GM19372 (cell line): ENCODE results near the gene UBA7.
"Not testable (repeated sequence)": the region's sequence is repeated elsewhere in the genome, so short reads cannot be mapped to it uniquely, and the experiment has no call there.

Experiments used
- ATAC-seq: cut with Tn5 transposase; IDR thresholded peaks from one replicate; pipeline ENCODE4 v1.9.1; 2021; ENCODE audit warnings: mild to moderate bottlenecking, low read depth, moderate library complexity; ENCODE audit not compliant: unreplicated experiment

Gene UBA7, protein sequence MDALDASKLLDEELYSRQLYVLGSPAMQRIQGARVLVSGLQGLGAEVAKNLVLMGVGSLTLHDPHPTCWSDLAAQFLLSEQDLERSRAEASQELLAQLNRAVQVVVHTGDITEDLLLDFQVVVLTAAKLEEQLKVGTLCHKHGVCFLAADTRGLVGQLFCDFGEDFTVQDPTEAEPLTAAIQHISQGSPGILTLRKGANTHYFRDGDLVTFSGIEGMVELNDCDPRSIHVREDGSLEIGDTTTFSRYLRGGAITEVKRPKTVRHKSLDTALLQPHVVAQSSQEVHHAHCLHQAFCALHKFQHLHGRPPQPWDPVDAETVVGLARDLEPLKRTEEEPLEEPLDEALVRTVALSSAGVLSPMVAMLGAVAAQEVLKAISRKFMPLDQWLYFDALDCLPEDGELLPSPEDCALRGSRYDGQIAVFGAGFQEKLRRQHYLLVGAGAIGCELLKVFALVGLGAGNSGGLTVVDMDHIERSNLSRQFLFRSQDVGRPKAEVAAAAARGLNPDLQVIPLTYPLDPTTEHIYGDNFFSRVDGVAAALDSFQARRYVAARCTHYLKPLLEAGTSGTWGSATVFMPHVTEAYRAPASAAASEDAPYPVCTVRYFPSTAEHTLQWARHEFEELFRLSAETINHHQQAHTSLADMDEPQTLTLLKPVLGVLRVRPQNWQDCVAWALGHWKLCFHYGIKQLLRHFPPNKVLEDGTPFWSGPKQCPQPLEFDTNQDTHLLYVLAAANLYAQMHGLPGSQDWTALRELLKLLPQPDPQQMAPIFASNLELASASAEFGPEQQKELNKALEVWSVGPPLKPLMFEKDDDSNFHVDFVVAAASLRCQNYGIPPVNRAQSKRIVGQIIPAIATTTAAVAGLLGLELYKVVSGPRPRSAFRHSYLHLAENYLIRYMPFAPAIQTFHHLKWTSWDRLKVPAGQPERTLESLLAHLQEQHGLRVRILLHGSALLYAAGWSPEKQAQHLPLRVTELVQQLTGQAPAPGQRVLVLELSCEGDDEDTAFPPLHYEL

DNA sequence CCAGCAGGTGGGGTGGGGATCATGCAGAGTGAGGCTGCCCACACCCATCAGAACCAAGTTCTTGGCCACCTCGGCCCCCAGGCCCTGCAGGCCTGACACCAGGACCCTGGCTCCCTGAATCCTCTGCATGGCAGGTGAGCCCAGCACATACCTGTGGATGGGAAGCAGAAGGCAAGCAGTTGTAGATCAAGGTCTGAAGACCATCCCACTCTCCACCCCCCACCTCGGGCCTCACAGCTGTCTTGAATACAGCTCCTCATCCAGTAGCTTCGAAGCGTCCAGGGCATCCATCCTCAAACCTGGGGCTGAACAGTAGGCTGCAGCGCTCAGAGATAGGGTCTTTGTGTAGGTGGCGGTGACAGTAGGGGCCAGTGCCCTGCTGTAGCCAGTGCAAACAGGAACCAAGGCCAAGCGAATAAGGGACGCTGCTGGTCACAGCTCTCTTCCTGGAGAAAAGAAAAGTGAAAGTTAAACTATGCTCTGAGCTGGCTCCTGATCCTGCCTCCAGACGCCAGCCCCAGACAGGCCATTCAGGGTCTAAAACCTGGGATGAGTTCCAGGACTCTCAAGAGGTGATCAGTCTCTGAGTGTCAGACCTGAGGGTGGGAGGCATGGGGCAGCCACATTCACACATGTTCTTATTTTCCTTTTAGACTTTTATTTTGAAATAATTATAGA lies at the start of gene UBA7:
UBA7 (minus strand) TSS at position 457 of the 678 bp plus-strand sequence; CDS start at position 291, 166 bp downstream.
- ATAC-seq = no peak

DNA sequence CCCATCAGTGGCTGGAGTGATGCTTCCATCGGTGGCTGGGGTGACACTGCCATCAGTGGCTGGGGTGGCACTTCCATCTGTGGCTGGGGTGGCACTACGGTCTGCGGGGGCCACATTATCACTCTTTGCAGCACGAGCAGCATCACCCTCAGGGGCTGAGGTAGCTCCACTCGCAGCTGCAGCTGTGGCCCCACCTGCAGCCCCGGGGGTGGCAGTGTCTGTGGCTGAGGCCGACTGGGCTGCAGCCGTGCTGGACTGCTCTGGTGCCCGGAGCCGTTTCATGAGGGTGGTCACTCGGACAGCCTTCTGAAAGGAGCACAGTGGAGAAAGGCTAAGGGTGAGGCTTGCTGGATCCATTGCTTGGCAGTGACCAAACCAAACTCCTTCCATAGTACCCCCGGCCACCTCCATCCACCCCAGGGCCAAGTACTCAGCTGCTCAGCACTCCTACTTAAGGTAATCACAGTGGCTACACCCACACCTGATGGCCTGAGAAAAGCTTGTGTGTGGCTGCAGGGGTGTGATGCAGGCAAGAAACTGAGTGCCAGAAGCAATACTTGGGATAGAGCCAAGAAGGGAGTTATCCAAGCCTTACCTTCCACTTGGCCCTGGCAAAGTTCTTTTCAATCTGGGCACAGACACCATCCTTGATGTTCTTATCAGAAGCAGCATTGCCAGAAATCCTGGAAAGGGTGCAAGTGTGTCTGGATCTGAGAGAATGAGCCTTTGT lies 46.0 kb upstream of the UBA7 start:
- no peak for ATAC-seq

DNA sequence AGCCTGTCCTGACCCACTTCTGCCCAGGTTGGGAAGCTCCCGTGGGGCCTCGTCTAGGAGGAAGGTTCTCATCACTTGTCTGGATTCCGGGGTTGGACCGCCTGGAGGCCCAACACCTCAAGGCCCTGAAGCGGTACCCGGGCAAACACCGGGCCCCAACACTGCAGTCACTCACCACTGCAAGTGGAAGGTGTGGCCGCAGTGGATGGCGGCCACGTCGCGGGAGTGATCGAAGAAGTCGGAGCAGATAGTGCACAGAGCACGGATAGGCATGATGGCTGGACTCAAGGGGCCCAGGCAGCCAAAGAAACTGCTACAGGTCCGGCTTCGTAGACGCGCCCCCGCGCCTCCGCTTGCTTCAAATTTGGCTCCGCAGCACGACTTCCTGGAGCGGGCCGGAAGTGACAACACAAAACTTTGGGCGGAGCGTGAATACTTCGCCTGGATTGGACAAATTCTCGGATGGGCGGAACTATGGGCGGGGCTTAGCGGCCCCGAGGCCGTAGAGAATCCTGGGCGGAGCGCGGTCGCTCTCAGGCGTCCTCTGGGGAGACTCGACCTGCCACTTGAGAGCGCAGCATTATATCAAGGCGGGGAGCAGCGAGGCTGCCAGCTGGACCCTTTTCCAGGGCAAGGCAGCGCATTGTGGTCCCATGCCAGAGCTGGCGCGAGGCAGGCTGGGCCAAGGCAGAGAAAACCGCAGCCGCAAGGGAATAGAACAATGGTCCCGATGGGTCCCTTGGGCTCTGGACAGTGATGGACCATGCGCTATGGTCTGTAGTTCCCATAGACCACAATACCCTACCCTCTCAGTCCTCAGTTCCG lies 42.6 kb upstream of the UBA7 start, which contains the start of gene TRAIP:
TRAIP (minus strand) TSS at position 384 of the 825 bp plus-strand sequence; CDS start at position 273, 111 bp downstream.
- peak; percentile 96 for ATAC-seq

DNA sequence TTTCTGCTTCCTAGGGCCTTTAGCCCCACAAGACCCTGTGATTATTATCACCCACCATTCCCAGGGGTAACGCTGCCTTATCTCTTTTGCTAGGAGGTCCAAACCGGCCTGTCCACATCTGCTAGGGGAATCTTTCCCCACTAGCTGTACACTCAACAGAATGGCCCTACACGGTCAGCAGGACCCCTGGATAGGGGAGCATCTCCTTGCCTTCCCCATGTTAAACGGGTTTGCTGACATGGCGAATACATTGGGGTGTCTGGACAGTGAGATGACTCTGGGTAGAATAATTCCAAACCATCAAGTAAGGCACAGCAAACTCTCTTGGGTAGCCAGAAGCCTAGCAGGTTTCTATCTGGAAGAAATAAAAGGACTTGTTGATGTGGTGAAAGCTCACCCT lies 41.9 kb upstream of the UBA7 start:
- ATAC-seq = no peak

DNA sequence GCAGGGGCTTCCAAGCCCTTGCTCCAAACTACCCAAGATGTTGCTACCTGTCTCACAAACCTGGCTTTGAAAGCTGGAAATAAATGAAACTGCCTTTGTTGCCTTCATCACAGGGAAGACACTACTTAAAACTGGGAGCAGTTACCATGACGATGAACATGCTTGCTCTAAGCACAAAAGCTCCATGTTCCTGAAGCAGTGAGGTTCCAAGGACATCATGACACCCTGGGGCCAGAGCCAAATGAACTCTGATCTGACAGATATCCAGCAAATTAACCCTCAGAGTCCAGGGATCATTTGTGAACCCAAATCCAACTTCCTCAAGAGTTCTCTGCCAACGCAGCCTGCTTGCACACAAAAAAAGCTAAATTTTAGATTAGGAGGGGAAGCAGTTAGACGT lies 31.9 kb upstream of the UBA7 start:
- ATAC-seq = no peak

DNA sequence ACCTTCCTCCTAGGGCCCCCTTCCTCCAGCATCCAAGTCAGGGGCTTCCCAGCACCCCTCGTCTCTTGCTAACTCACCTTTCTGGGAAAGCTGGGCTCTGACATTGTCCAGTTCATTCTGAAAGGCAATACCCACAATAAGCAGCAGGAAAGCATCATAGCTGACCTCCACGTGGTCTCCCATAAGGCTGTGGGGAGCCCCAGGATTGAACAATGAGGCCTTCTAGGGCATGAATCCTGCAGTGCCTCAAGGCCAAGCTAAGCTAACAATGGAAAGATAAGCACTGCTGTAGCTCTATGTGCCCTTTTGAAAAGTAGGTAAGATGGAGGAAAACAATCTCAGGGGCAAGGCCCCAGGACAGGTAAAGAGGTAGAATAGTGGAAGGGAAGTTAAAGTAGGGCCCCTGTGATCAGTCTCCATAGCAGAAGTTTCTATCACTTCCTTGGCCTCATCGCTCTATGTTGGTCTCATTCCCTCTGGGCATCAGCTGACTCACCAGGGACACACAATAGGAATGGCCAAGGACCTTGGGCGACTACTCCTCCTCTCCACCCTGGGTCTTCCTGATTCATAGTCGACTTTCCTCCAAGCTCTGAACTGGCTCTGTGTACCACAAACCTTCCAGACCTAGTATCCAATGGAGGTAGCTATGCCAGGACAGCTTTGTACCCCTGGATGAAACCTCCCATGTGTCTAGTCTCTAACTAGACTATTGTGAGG lies 30.9 kb upstream of the UBA7 start:
- no peak for ATAC-seq

DNA sequence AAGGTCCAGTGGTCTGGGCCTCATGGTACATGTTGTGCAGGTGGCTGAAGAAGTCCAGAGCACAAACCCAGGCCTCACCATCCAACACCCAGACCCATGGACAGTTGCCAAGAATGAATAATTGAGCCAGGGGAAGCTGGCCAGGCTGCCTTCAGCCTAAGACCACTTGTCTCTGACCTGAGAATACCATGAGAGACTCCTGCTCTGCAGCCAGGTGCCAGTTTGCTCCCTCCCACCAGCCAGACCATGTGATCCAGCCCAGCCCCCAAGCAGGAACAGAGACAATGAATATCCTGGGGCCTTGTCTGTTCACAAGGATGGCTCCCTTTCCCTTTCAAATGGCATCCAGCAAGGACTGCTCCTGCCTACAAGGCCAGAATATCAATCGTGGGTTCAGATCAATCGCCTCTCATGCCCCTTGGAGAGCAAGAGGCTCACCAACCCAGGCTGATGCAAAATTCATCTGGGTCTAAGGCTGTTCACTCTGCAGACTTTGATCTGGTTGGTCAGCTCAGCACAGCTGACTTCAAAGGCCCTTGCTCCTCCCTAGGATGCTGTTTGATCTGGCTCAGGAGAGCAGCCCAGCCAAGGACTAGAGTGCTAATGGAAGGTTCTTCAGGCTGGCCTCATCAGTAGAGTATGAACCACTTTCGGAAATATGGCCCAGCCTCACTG lies 29.2 kb upstream of the UBA7 start:
- no peak for ATAC-seq

DNA sequence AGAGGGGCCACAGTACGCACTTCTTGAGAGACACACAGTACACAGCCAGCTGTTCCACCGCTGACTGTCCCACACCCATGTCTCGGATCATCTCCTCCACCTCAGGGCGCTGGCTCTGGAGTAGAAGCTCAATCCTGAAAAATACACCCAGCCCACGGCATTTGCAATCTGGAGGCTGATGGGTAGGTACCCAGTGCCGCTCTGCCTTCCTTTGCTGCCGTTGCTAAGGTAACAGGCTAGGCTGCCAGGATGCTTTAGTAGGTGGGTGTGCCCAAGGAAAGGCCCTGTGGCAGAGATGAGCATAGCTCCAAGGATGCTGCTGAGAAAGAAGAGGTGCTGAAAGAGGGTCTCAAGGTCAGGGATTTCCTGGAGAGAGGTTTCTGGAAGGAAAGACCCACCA lies 28.1 kb upstream of the UBA7 start:
- no peak for ATAC-seq

DNA sequence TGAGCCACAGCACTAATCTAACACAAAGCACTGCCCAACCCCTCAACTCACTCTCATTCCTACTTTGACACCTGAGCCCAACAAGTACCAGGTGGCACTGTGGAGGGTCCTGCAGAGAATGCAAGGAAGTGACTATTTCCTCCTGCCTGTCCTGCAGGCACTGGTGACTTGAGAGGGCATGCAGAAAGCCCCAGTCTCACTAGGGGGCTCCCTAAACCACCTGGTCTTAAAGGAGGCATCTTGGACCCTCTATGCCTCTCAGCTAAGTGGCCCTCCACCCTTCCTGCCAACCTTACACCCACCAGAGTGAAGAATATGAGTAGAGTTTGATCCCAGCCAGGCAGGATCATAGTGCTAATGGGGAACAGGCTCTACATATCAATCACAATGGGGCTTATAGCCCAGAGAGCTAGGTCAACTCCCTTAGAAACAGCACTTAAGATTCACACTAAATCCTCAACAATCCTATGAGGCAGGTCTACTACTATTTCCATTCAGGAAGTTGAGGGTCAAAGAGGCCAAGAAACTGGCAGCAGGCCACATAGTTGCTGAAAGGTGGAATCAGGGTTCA lies 27.5 kb upstream of the UBA7 start:
- no peak for ATAC-seq

DNA sequence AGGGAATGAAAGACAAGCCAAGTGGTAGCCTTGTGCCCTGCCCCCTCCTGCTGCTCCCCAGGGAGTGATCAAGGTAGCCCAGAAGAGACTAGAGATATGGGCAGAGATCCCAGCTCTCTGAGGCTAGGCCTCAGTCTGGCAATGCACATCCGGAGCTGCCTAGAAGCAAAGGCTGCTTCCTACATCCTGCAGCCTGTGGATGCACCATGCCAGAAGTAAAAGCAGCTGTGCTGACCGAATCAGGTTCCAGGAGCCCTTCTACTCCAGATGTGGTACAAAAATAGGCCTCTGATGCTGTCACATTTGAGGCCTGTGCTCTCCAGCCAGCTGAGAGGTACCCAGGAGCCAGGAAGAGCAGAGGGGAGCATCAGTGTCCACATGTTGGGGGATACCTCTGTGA lies 26.6 kb upstream of the UBA7 start:
- ATAC-seq = no peak

DNA sequence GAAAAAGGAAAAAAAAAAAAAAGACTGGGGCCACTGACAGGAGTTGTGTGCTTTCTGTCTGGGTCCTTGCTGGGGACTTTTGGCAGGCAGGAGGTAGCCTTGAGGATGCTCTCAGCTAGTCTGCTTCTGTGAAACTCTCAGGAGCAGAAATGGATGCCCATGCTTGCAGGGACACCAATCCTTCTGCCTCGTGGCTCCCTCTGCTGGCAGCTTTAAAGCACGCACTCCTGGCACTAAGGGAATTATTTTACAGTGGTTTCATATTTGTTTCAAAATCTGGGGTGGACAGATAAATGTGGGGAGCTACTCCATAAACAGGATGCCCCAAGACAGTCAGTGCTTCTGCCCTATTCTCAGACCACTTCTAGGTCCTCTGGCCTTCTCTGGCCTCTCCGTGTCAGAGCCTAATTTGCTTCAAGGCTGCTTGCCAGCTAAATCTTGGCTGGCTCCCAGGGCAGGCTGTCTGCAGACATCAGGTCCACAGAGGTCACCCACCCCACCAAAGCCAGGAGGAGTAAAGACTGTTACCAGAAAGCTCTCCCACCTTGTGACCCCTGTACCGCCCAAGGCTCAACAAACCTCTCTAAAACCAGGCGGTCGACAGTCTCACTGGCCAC lies 25.5 kb upstream of the UBA7 start:
- ATAC-seq = no peak

DNA sequence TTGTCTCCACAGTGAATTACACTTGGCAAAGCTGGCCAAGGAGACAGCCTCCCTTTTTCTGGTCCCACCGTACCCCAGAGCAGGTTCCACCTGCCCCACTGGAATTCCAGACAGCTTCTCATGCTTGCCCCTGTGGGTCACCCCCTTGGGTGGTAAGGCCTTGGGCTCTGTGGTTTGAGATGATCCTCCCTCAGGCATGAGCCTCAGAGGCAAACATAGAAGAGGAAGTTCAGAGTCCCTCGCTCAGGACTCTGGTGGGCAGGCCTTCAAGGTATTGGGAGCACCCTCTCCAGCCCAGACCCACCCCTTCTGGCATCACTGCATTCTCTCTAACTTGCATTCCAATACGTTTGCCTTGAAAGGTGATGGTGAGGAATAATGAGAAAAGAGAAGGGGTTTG lies 17.6 kb upstream of the UBA7 start:
- no peak for ATAC-seq

DNA sequence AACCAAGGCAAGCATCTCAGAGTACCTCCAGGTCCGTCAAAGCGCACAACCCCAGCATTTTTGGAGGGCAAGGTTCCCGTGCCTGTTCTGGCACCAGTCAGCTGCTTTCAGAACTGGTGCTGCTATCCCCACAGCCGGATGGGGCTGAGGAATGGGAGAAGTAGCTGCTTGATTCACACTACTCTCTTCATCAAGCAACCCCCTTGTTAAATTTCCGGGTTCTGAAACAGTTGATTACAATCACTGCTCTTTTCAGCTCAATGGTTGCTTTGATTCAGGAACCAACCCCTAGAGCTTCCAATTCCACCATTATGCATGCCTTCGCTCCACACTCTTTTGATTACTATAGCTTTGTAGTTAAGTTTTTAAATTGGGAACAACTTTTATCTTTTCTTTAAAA lies 12.3 kb upstream of the UBA7 start:
- no peak for ATAC-seq

DNA sequence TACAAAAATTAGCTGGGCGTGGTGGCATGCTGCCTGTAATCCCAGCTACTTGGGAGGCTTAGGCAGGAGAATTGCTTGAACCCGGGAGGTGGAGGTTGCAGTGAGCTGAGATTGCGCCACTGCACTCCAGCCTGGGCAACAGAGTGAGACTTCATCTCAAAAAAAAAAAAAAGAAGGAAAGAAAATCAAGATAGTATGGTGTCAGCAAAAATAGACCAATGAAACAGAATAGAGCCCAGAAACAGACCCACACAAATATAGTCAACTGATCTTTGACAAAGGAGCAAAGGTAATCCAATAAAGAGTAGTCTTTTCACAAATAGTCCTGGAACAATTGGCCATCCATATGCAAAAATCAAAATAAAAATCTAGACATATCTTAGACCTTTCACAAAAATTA lies 9.4 kb upstream of the UBA7 start:
- ATAC-seq = not testable (repeated sequence)

DNA sequence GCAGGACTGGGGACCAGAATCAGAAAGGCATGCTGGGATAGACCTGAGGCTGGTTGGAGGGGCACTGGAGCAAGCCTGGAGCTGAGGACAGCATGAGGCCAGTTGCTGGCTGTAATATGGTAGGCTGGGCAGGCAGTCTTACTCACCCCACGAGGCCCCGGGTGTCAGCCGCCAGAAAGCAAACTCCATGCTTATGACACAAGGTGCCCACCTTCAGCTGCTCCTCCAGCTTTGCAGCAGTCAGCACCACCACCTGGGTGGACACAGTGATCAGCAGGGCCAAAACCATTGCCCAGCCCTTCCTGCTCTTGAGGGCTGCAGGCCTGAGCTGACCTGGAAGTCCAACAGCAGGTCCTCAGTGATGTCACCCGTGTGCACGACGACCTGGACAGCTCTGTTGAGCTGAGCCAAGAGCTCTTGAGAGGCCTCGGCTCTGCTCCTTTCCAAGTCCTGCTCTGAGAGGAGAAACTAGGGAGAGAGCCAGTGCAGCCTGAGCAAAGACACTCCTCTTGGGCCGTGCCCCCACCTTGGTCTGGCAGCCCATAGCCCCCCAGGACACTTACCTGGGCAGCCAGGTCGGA lies 747 bp downstream of the UBA7 start:
- no peak for ATAC-seq

DNA sequence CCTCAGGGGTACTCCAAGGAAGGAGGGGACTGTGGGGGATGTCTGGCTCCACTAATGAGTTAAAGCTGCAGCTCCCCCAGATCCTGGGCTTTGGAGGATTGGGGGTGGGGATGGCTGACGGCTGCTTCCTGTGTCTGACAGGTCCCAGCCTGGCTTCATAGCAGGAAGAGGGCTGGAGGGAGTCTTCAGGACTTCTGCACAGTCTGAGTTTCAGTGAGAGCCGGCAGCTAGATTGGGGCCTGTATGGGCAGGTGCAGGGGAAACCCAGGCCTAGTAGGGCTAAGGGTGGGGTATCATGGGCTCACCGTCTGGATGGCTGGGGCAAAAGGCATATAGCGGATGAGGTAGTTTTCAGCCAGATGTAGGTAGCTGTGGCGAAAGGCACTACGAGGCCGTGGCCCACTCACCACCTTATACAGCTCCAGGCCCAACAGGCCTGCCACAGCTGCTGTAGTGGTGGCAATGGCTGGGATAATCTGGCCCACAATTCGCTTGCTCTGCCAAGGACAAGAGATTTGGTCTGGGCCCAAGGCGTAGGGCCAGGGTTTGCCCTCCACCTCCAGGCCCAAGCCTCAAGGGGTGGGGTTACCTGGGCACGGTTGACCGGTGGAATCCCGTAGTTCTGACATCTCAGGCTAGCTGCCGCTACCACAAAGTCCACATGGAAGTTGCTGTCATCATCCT lies 6.2 kb downstream of the UBA7 start:
- no peak for ATAC-seq
